Measurements from ENCODE around the gene LYPD1. TPM values are rescaled to one million over a fixed set of nuclear protein-coding genes. Genes with fewer than 3 reads are reported as not detected.

Gene LYPD1
- 1 to 10 TPM; 2.5 to 5.6 TPM for total RNA-seq
- polyA plus RNA-seq (ENCODE audit: insufficient read length in 6 of 6) = 1 to 10 TPM in 3 of 6 donors, under 1 TPM in 3; 0.53 to 1.8 (median 0.97) TPM
- long read RNA-seq, donor 1 = 0 reads
- long read RNA-seq, donor 2 = 0 reads
- long read RNA-seq, donor 3, partial matches to known transcripts = 0 of 1 reads
- long read RNA-seq, donor 3, other reads (novel, unspliced or antisense) = 0 of 1 reads
- long read RNA-seq, donor 4, partial matches to known transcripts = 0 of 2 reads
- long read RNA-seq, donor 4, other reads (novel, unspliced or antisense) = 0 of 2 reads
- long read RNA-seq, donor 5 = 0 reads
- long read RNA-seq, donor 6 = 0 reads
- long read RNA-seq, donor 7 = 0 reads
- long read RNA-seq, donor 8 = 0 reads
- long read RNA-seq, donor 9 = 0 reads
- long read RNA-seq, donor 10, partial matches to known transcripts = 0 of 2 reads
- long read RNA-seq, donor 10, other reads (novel, unspliced or antisense) = 2 of 2 reads
- long read RNA-seq, donor 11, transcript LYPD1-201 (3 exons, 1,033 nt) = minor isoform, 5 of 66 reads
- long read RNA-seq, donor 11, transcript LYPD1-202 (3 exons, 1,891 nt) = major isoform, 55 of 66 reads
- long read RNA-seq, donor 11, partial matches to known transcripts = 0 of 66 reads
- long read RNA-seq, donor 11, other reads (novel, unspliced or antisense) = 6 of 66 reads
- long read RNA-seq, donor 12, partial matches to known transcripts = 0 of 1 reads
- long read RNA-seq, donor 12, other reads (novel, unspliced or antisense) = 0 of 1 reads

- no peak within 1 kb of the TSS for H3K27ac ChIP-seq
- intact Hi-C loops (cut with DNase I) = no loop called here
- H3K9me3 ChIP-seq = no peaks in the 10 kb centered on the region
- ATAC-seq (peak; percentile 65), DNase-seq (peak in 1 of 4 donors; percentile 78)
- H3K36me3 ChIP-seq = no peaks in the 10 kb centered on the region
- peaks cover 3 to 29% of the 10 kb centered on the region in 2 donors for H3K4me1 ChIP-seq
- peaks cover 21 to 55% of the 10 kb centered on the region in 2 donors for H3K27me3 ChIP-seq
- no peak for TF ChIP-seq CTCF (IDR thresholded peaks at IDR 0.05)
- peak within 1 kb of the TSS; percentile 37 to 45 for H3K4me3 ChIP-seq
Observed at GRCh38 chr2:132669908-132670495, at the start of gene LYPD1. LYPD1 (minus strand) TSS chr2:132670205; CDS start chr2:132669932, 273 bp downstream.

- no peak for TF ChIP-seq CTCF (IDR thresholded peaks at IDR 0.05)
- intact Hi-C loops (cut with DNase I) = no loop called here
Observed at GRCh38 chr2:132719480-132719879, 49.5 kb upstream of the LYPD1 start.

GRCh38 chr2:132716954-132717353, 46.9 kb upstream of the LYPD1 start:
- DNase-seq (no peak), ATAC-seq (no peak)
- H3K9me3 ChIP-seq = no peaks in the 10 kb centered on the region
- TF ChIP-seq CTCF (IDR thresholded peaks at IDR 0.05) = no peak
- no peaks in the 10 kb centered on the region for H3K36me3 ChIP-seq
- intact Hi-C loops (cut with DNase I) = no loop called here
- no peak overlapping the region for H3K4me3 ChIP-seq
- H3K27me3 ChIP-seq = no peaks in the 10 kb centered on the region
- no peaks in the 10 kb centered on the region for H3K4me1 ChIP-seq
- H3K27ac ChIP-seq = no peak overlapping the region

More at GRCh38 chr2:132719480-132719879, 49.5 kb upstream of the LYPD1 start:
- H3K27me3 ChIP-seq = no peaks in the 10 kb centered on the region
- no peaks in the 10 kb centered on the region for H3K4me1 ChIP-seq
- DNase-seq = no peak
- no peak for ATAC-seq
- H3K27ac ChIP-seq = no peak overlapping the region
- H3K36me3 ChIP-seq = no peaks in the 10 kb centered on the region
- H3K4me3 ChIP-seq = no peak overlapping the region
- H3K9me3 ChIP-seq = no peaks in the 10 kb centered on the region

GRCh38 chr2:132715386-132716351, 45.7 kb upstream of the LYPD1 start:
- Histone ChIP-seq H3K4me1 (no peaks in the 10 kb centered on the region), H3K9me3 (no peaks in the 10 kb centered on the region), H3K27ac (no peak overlapping the region), H3K36me3 (no peaks in the 10 kb centered on the region), H3K4me3 (no peak overlapping the region), H3K27me3 (no peaks in the 10 kb centered on the region)
- no peak for ATAC-seq
- no peak for DNase-seq
- intact Hi-C loops (cut with DNase I) = no loop called here
- TF ChIP-seq CTCF (IDR thresholded peaks at IDR 0.05) = no peak
